ENCODE measurements around the gene RALGDS.

GRCh38 chr9:133087429-133088145 is 33.5 kb downstream of the RALGDS start:
- TF ChIP-seq, protein P1, sequence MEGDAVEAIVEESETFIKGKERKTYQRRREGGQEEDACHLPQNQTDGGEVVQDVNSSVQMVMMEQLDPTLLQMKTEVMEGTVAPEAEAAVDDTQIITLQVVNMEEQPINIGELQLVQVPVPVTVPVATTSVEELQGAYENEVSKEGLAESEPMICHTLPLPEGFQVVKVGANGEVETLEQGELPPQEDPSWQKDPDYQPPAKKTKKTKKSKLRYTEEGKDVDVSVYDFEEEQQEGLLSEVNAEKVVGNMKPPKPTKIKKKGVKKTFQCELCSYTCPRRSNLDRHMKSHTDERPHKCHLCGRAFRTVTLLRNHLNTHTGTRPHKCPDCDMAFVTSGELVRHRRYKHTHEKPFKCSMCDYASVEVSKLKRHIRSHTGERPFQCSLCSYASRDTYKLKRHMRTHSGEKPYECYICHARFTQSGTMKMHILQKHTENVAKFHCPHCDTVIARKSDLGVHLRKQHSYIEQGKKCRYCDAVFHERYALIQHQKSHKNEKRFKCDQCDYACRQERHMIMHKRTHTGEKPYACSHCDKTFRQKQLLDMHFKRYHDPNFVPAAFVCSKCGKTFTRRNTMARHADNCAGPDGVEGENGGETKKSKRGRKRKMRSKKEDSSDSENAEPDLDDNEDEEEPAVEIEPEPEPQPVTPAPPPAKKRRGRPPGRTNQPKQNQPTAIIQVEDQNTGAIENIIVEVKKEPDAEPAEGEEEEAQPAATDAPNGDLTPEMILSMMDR (IDR thresholded peaks at IDR 0.05): no peak
- TF ChIP-seq POLR2A (IDR thresholded peaks at IDR 0.05): no peak

Data from esophagus squamous epithelium (tissue), 4 donors.